HepG2 (cell line): ENCODE data around the gene ZNF783. TPM values are rescaled to one million over a fixed set of nuclear protein-coding genes. Genes with fewer than 3 reads are reported as not detected.

Experiments
- ATAC-seq: fragments of 200-7000 bp; cut with Tn5 transposase; 3 replicates; pipeline ENCODE4 v1.9.1; 2020; ENCODE audit warnings: mild to moderate bottlenecking, moderate library complexity
- BruUV-seq: library from RNA; stranded (reverse); fragments of 400-500 nt; replicated peaks from 2 replicates; lab custom pipeline; 2021; lab: Mats Ljungman, UMichigan
- CTCF ChIA-PET: fragments of 300-600 bp; formaldehyde crosslinking; extraction: SDS; loops from one replicate; lab custom pipeline; 2021; ENCODE audit warnings: low total read pairs, inconsistent platforms, low intra/inter-chr PET ratio; lab: Yijun Ruan, JAX
- POLR2A ChIA-PET: fragments of 350-600 bp; sonication (Branson Sonifier 250); formaldehyde crosslinking; loops from one replicate; lab custom pipeline; 2020; ENCODE audit warnings: antibody characterized with exemption, inconsistent platforms; lab: Yijun Ruan, JAX
- DNase-seq: peaks from one replicate; pipeline ENCODE4 v3.0.0-alpha.2; 2015; ENCODE audit warnings: low spot score
- FAIRE-seq: peaks from 3 replicates; lab custom pipeline; 2011; peaks lifted over from hg19 to GRCh38; lab: Jason Lieb, UNC
- H2AFZ ChIP-seq: one replicate; pipeline ENCODE4 v1.6.1; 2011; ENCODE audit warnings: low read length, inconsistent platforms
- H3K27ac ChIP-seq: fragments of 300-600 bp; 3 replicates; pipeline ENCODE4 v1.8.0; 2011; ENCODE audit warnings: mixed run types, mild to moderate bottlenecking, mixed read lengths, low read length, inconsistent platforms; ENCODE audit not compliant: insufficient read depth; ENCODE audit errors: extremely low read length
- H3K27me3 ChIP-seq, 2 experiments: fragments of 200-600 bp in 1 of 2; 2 replicates in 1 of 2; 3 replicates in 1 of 2; pipeline versions ENCODE4 v1.6.0 to v1.8.0; 2011; ENCODE audit warnings: low read length in 2 of 2, mild to moderate bottlenecking in 2 of 2, moderate library complexity in 2 of 2, inconsistent platforms in 1 of 2; ENCODE audit not compliant: insufficient read depth in 2 of 2, control insufficient read depth in 1 of 2
- H3K36me3 ChIP-seq, 2 experiments: fragments of 200-600 bp in 1 of 2; replicated peaks in 1 of 2; 2 replicates in 1 of 2; 3 replicates in 1 of 2; pipeline versions ENCODE4 v1.5.1 to v1.8.0; 2011; ENCODE audit warnings: low read length in 2 of 2, inconsistent platforms in 1 of 2; ENCODE audit not compliant: insufficient read depth in 2 of 2, control insufficient read depth in 1 of 2
- H3K4me1 ChIP-seq: 2 replicates; pipeline ENCODE4 v1.5.1; 2012; ENCODE audit warnings: low read length, inconsistent platforms; ENCODE audit not compliant: insufficient read depth
- H3K4me2 ChIP-seq: 2 replicates; pipeline ENCODE4 v1.6.0; 2011; ENCODE audit warnings: low read depth, low read length, inconsistent platforms
- H3K4me3 ChIP-seq, 3 experiments: fragments of 200-600 bp in 1 of 3; sonication (generic), shearing (Covaris generic) in 1 of 3; replicated peaks in 1 of 3; 2 replicates each; pipeline ENCODE4 v1.5.1; 2011 to 2016; ENCODE audit warnings: low read length in 3 of 3, inconsistent platforms in 2 of 3, low read depth in 2 of 3, mild to moderate bottlenecking in 2 of 3, control low read depth in 1 of 3, mixed read lengths in 1 of 3; ENCODE audit not compliant: insufficient read depth in 1 of 3
- H3K79me2 ChIP-seq: one replicate; pipeline ENCODE4 v1.6.1; 2011; ENCODE audit warnings: low read length, inconsistent platforms; ENCODE audit not compliant: insufficient read depth
- H3K9ac ChIP-seq: 2 replicates; pipeline ENCODE4 v1.6.0; 2011; ENCODE audit warnings: mild to moderate bottlenecking, low read depth, low read length, inconsistent platforms; ENCODE audit not compliant: insufficient read depth
- H3K9me3 ChIP-seq: 2 replicates; pipeline ENCODE4 v1.5.1; 2012; ENCODE audit warnings: mild to moderate bottlenecking, low read length
- H4K20me1 ChIP-seq: 2 replicates; pipeline ENCODE4 v1.6.0; 2011; ENCODE audit warnings: inconsistent platforms, mild to moderate bottlenecking, low read length, moderate library complexity; ENCODE audit not compliant: insufficient read depth
- BHLHE40 ChIP-seq: IDR thresholded peaks from 2 replicates; pipeline ENCODE4 v1.6.1; 2011; ENCODE audit warnings: low read length, improper control_type of control experiment
- CHD4 ChIP-seq: fragments of 200-600 bp; sonication (generic); IDR thresholded peaks from 2 replicates; pipeline ENCODE4 v1.7.0; 2017; ENCODE audit warnings: mild to moderate bottlenecking, low read length, borderline replicate concordance
- GABPA ChIP-seq, 2 experiments: IDR thresholded peaks; 2 replicates each; pipeline ENCODE4 v1.6.1; 2011 to 2016; ENCODE audit warnings: low read depth in 2 of 2, low read length in 1 of 2, missing biosample characterization in 1 of 2, missing genetic modification characterization in 1 of 2
- PHF8 ChIP-seq: sonication (generic); formaldehyde crosslinking; IDR thresholded peaks from 2 replicates; pipeline ENCODE4 v1.5.0; 2020; ENCODE audit warnings: missing genetic modification reagents
- SMARCE1 ChIP-seq: fragments of 450-650 bp; IDR thresholded peaks from 2 replicates; pipeline ENCODE4 v1.6.1; 2017; ENCODE audit warnings: borderline replicate concordance
- ZBTB26 ChIP-seq: IDR thresholded peaks from 2 replicates; pipeline ENCODE4 v1.6.1; 2016; ENCODE audit warnings: missing compliant biosample characterization, missing genetic modification reagents, borderline replicate concordance
- ZBTB33 ChIP-seq: sonication (generic); formaldehyde crosslinking; IDR thresholded peaks from 2 replicates; pipeline ENCODE4 v1.4.0; 2020; ENCODE audit warnings: missing genetic modification reagents
- ZNF234 ChIP-seq: sonication (generic); formaldehyde crosslinking; conservative IDR thresholded peaks from 2 replicates; pipeline ENCODE4 v1.5.1; 2020; ENCODE audit warnings: mild to moderate bottlenecking, missing genetic modification reagents
- ZNF580 ChIP-seq: IDR thresholded peaks from 2 replicates; pipeline ENCODE4 v1.6.1; 2016; ENCODE audit warnings: low read depth, borderline replicate concordance
- ZNF782 ChIP-seq: sonication (generic); formaldehyde crosslinking; IDR thresholded peaks from 2 replicates; pipeline ENCODE4 v1.4.0; 2020; ENCODE audit warnings: missing genetic modification reagents, mild to moderate bottlenecking, borderline replicate concordance
- ZNF788 ChIP-seq: sonication (generic); formaldehyde crosslinking; IDR thresholded peaks from 2 replicates; pipeline ENCODE4 v1.5.0; 2020; ENCODE audit warnings: mild to moderate bottlenecking, missing genetic modification reagents, borderline replicate concordance
- WGBS: methylation state at CpG from one replicate; pipeline ENCODE4 v1.1.6; 2017; ENCODE audit warnings: low lambda C conversion rate; 5-methylcytosine and 5-hydroxymethylcytosine counted together
- in situ Hi-C: cut with HindIII; loops from 2 replicates; pipeline ENCODE4 v1.10.0; 2017; ENCODE audit warnings: low pct_unique_long_range_greater_than_20kb; ENCODE audit not compliant: extremely low pct_ligation_motif_present
- intact Hi-C: fragments of 100-400 bp; cut with micrococcal nuclease; formaldehyde crosslinking; loops from one replicate; pipeline ENCODE4 v1.10.0; 2022; ENCODE audit not compliant: unreplicated experiment
- polyA plus RNA-seq, 8 experiments: library from polyadenylated mRNA; depleted of rRNA in 3 of 8; stranded (reverse) in 7 of 8; unstranded in 1 of 8; fragments of >200 nt; fragmentation: Illumina TruSeq in 4 of 8; extraction: Trizol in 4 of 8; gene quantifications; 2 replicates each; pipeline versions ENCODE4 v1.2.1 to v1.2.3, GENCODE V29; 2011 to 2016; ENCODE audit warnings: low read depth in 4 of 8, missing spikeins in 1 of 8, mixed read lengths in 1 of 8; ENCODE audit not compliant: insufficient read depth in 1 of 8
- total RNA-seq, 5 experiments: library from RNA; depleted of rRNA; stranded (reverse); fragments of >200 nt; fragmentation: Illumina TruSeq; extraction: Trizol; gene quantifications; 2 replicates each; pipeline ENCODE4 v1.2.3, GENCODE V29; 2016; ENCODE audit warnings: low read depth in 1 of 5

The ZNF783 gene
- total and polyA plus RNA-seq, 2 of the 13 experiments (the other 11 are each of a cell fraction or from before 2014, with no cell fraction given) = 4.1 to 5.2 TPM

- TF ChIP-seq ZNF782 (CRISPR knock-in tag) (no peak), ZNF788 (CRISPR knock-in tag) (no peak)
- BruUV-seq = no TSS peak
- Histone ChIP-seq H3K27me3 (no peaks in the 10 kb centered on the region), H3K4me2 (no peak overlapping the region), H2AFZ (no peak overlapping the region), H3K9ac (no peak overlapping the region), H4K20me1 (0 out of 2 replicates have a peak, but pooled peaks cover 3% of the 10 kb centered on the region), H3K4me3 (no peak overlapping the region), H3K4me1 (no peaks in the 10 kb centered on the region), H3K9me3 (no peaks in the 10 kb centered on the region), H3K36me3 (peaks cover 25 to 87% of the 10 kb centered on the region in 2 experiments), H3K79me2 (no peaks in the 10 kb centered on the region), H3K27ac (no peak overlapping the region)
- 86% methylated on average over 2 of the region's 2 CpGs for WGBS
- DNase-seq (no peak), FAIRE-seq (no peak), ATAC-seq (no peak)
- intact Hi-C loops = no loop called here
- ChIA-PET POLR2A (no interaction called here), CTCF (no interaction called here)
- in situ Hi-C loops = no loop called here
These were observed 45.6 kb upstream of the ZNF783 start for GRCh38 chr7:149216402-149216801.

- Histone ChIP-seq H3K9me3 (no peaks in the 10 kb centered on the region), H3K9ac (no peak overlapping the region), H3K4me3 (no peak overlapping the region), H4K20me1 (0 out of 2 replicates have a peak, but pooled peaks cover 3% of the 10 kb centered on the region), H3K27me3 (no peaks in the 10 kb centered on the region), H3K4me2 (no peak overlapping the region), H3K4me1 (no peaks in the 10 kb centered on the region), H3K27ac (no peak overlapping the region), H3K36me3 (peaks cover 25 to 85% of the 10 kb centered on the region in 2 experiments), H3K79me2 (no peaks in the 10 kb centered on the region), H2AFZ (no peak overlapping the region)
- ChIA-PET CTCF (no interaction called here), POLR2A (interaction anchor here (0.7 kb wide), 1 partner anchor 58 kb away, joined by 3 read pairs; no protein-coding TSS in a partner anchor)
- intact Hi-C loops (no loop called here), in situ Hi-C loops (no loop called here)
- no TSS peak for BruUV-seq
- no peak for FAIRE-seq
- no peak for ATAC-seq
- no peak for TF ChIP-seq GABPA (IDR thresholded peaks at IDR 0.05; ENCODE audit: low read depth, low read length)
- no peak for TF ChIP-seq GABPA (CRISPR knock-in tag; IDR thresholded peaks at IDR 0.05; ENCODE audit: low read depth)
- TF ChIP-seq ZBTB26 = no peak
- TF ChIP-seq CHD4 = no peak
- no peak for TF ChIP-seq BHLHE40
- no peak for TF ChIP-seq ZNF234 (CRISPR knock-in tag)
- no peak for TF ChIP-seq SMARCE1
- TF ChIP-seq ZNF580 (CRISPR knock-in tag) = no peak
- TF ChIP-seq ZBTB33 (CRISPR knock-in tag) = no peak
- TF ChIP-seq PHF8 = no peak
- over 99% methylated on average over 6 of the region's 6 CpGs for WGBS
- DNase-seq = no peak
These were observed 44.4 kb upstream of the ZNF783 start for GRCh38 chr7:149217570-149217969.
